Measurements from ENCODE around the gene NKG7. TPM values are rescaled to one million over a fixed set of nuclear protein-coding genes. Genes with fewer than 3 reads are reported as not detected.
A peak's percentile ranks its signal among the peaks of the same experiment; 100 is the strongest.

The NKG7 gene
- total RNA-seq, 2 experiments from 2014 or later, result 6.2 to 7.2 TPM

DNA sequence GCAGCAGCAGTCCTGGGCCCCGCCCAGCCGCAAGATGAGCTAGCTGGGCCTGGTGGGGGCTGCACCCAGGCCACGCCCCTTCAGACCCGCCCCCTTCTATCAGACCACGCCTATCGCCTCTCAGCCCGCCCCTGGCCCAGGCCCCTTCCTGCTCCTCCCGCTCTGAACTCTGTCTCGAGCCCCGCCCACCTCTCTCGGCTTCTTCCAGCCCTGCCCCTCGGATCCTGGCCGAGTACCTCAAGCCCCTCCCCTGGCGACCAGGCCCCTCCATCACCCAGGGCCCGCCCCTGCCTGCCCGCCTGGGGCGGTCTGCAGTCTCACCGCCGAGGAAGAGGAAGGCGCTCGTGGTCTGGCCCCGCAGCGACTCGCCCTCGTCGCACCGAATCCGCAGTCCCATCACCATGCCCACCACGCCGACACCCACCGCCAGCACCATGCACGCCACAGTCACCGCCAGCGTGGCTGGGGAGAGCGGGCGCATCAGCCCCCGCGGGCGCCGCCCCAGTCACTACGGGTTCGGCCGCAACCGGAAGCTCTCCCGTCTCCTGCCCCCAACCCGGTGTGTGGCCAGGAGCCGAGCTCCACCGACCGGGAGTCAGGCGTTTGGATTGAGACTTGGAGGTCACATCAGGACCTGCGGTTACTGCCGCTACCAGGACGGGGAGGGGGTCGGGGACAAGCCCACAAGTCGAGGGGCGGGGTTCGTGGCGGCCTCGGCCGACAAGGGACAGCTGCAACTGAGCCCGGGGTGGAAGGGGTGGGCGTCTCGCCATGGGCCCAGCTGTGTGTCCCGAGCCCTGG, 4.7 kb downstream of the NKG7 start:
- Histone ChIP-seq H3K27me3 (ENCODE audit: control insufficient read depth in 1 of 2, insufficient read depth in 2 of 2, low read length in 2 of 2) (no peaks in the 10 kb centered on the region), H3K4me3 (ENCODE audit: low read length) (peak overlapping the region; percentile 90), H3K9me3 (ENCODE audit: control insufficient read depth in 1 of 2, insufficient read depth in 1 of 2, low read length in 2 of 2) (no peaks in the 10 kb centered on the region), H3K4me1 (ENCODE audit: insufficient read depth, low read length) (peaks cover 80% of the 10 kb centered on the region), H3K36me3 (ENCODE audit: insufficient read depth, low read length) (no peaks in the 10 kb centered on the region), H3K27ac (ENCODE audit: low read depth in 1 of 2, low read length in 2 of 2) (peak overlapping the region; percentile 65 to 73)
- Mint-ChIP-seq H3K9me3 (no peaks in the 10 kb centered on the region), H3K4me1 (ENCODE audit: low read depth) (peaks cover 74% of the 10 kb centered on the region), H3K27ac (peak overlapping the region; percentile 84), H3K36me3 (ENCODE audit: low read depth) (peaks cover 12% of the 10 kb centered on the region), H3K27me3 (no peaks in the 10 kb centered on the region), H3K4me3 (peak overlapping the region; percentile 96)
- ATAC-seq (ENCODE audit: poor library complexity), result peak; percentile 78
- TF ChIP-seq, protein P1, sequence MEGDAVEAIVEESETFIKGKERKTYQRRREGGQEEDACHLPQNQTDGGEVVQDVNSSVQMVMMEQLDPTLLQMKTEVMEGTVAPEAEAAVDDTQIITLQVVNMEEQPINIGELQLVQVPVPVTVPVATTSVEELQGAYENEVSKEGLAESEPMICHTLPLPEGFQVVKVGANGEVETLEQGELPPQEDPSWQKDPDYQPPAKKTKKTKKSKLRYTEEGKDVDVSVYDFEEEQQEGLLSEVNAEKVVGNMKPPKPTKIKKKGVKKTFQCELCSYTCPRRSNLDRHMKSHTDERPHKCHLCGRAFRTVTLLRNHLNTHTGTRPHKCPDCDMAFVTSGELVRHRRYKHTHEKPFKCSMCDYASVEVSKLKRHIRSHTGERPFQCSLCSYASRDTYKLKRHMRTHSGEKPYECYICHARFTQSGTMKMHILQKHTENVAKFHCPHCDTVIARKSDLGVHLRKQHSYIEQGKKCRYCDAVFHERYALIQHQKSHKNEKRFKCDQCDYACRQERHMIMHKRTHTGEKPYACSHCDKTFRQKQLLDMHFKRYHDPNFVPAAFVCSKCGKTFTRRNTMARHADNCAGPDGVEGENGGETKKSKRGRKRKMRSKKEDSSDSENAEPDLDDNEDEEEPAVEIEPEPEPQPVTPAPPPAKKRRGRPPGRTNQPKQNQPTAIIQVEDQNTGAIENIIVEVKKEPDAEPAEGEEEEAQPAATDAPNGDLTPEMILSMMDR (IDR thresholded peaks at IDR 0.05), result no peak
- intact Hi-C loops (cut with DNase I, micrococcal nuclease), result loop anchor here (1.0 to 10.0 kb wide), 3 partner anchors 27 to 227 kb away; no protein-coding TSS in a partner anchor
- ChIA-PET CTCF (no interaction called here), POLR2A (interaction anchor here (0.7 to 2.0 kb wide), 2 partner anchors 26 to 27 kb away, joined by 4 to 9 read pairs; no protein-coding TSS in a partner anchor)
- DNase-seq, result peak; percentile 87 to 98 (median 94)

DNA sequence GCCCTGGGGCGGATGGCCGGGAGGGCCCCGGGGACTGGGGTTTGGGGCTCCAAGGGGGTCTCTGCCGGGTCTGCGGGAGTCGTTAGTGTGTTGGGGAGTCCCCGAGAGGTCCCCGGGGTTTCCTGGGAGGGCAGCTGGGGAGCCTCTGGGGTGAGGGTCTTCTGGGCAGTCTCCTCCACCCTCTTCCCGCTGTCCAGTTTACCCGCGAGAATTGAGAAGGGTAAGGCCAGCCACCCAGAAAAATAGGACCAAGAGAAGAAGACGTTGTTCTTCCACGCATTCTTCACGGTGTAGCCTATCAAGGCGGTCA, 5.2 kb downstream of the NKG7 start:
- Histone ChIP-seq H3K36me3 (ENCODE audit: insufficient read depth, low read length) (no peaks in the 10 kb centered on the region), H3K27ac (ENCODE audit: low read depth in 1 of 2, low read length in 2 of 2) (peak overlapping the region; percentile 65 to 73), H3K9me3 (ENCODE audit: control insufficient read depth in 1 of 2, insufficient read depth in 1 of 2, low read length in 2 of 2) (no peaks in the 10 kb centered on the region), H3K4me1 (ENCODE audit: insufficient read depth, low read length) (peaks cover 80% of the 10 kb centered on the region), H3K27me3 (ENCODE audit: control insufficient read depth in 1 of 2, insufficient read depth in 2 of 2, low read length in 2 of 2) (no peaks in the 10 kb centered on the region), H3K4me3 (ENCODE audit: low read length) (peak overlapping the region; percentile 90)
- intact Hi-C loops (cut with DNase I, micrococcal nuclease), result loop anchor here (1.0 to 10.0 kb wide), 3 partner anchors 27 to 228 kb away; no protein-coding TSS in a partner anchor
- H3K27me3 Mint-ChIP-seq, result no peaks in the 10 kb centered on the region
- TF ChIP-seq, protein P1 (IDR thresholded peaks at IDR 0.05), result no peak
- peak overlapping the region; percentile 96 for H3K4me3 Mint-ChIP-seq
- H3K27ac Mint-ChIP-seq, result peak overlapping the region; percentile 84
- no peaks in the 10 kb centered on the region for H3K9me3 Mint-ChIP-seq
- no peak for DNase-seq
- peaks cover 74% of the 10 kb centered on the region for H3K4me1 Mint-ChIP-seq (ENCODE audit: low read depth)
- ChIA-PET POLR2A (interaction anchor here (0.7 to 2.0 kb wide), 2 partner anchors 27 kb away, joined by 4 to 9 read pairs; no protein-coding TSS in a partner anchor), CTCF (no interaction called here)
- no peak for ATAC-seq (ENCODE audit: poor library complexity)
- H3K36me3 Mint-ChIP-seq (ENCODE audit: low read depth), result peaks cover 12% of the 10 kb centered on the region

DNA sequence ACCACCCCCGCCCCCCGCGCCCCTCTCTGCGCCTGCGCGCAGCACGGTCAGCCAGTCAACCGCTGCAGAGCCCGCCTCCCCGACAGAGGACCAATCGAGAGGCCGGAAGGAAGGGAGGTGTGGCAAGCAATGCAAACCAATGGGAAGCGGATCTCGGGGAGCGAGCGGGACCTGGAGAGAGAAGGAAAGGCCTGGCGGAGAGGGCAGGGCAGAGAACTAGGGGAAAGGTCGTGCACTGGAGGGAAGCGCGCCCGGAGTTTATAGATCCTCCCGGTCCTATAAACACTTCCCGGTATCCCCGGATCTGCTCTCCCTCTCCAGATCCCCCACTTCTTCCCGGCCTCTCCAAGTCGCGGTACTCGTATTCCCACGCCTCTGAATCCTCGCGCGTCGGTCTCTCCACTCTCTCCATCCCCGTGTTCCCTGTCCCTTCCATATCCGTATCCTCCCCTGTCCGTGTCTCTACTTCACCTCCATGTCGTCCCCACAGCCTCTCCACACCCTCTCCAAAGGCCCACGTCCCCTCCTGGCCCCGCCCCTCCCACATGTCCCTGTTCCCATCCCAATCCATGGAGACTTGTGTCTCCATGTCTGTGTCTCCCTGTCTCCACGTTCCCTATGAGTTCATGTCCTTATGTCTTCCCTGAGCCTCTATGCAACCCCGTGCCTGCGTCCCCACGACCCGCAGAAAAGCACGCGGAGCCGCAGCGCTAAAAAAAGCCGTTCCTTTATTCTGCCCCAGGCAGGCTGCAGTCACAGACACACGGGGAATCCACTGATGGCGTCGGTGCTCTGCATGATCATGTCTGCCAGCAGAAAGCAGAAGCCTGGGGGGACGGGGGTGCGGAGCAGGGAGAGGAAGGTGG, 5.8 kb downstream of the NKG7 start:
- H3K9me3 Mint-ChIP-seq, result no peaks in the 10 kb centered on the region
- DNase-seq, result peak; percentile 80 to 97 (median 89)
- peak overlapping the region; percentile 90 for H3K4me3 ChIP-seq (ENCODE audit: low read length)

More for the DNA sequence above, 5.8 kb downstream of the NKG7 start:
- Histone ChIP-seq H3K36me3 (ENCODE audit: insufficient read depth, low read length) (no peaks in the 10 kb centered on the region), H3K27me3 (ENCODE audit: control insufficient read depth in 1 of 2, insufficient read depth in 2 of 2, low read length in 2 of 2) (no peaks in the 10 kb centered on the region), H3K27ac (ENCODE audit: low read depth in 1 of 2, low read length in 2 of 2) (peak overlapping the region; percentile 69 to 73), H3K9me3 (ENCODE audit: control insufficient read depth in 1 of 2, insufficient read depth in 1 of 2, low read length in 2 of 2) (no peaks in the 10 kb centered on the region), H3K4me1 (ENCODE audit: insufficient read depth, low read length) (peaks cover 76% of the 10 kb centered on the region)
- ChIA-PET CTCF (no interaction called here), POLR2A (interaction anchor here (0.7 to 2.0 kb wide), 4 partner anchors 10 to 28 kb away, joined by 4 to 9 read pairs (median 6); no protein-coding TSS in a partner anchor)
- intact Hi-C loops (cut with DNase I, micrococcal nuclease), result loop anchor here (1.0 to 10.0 kb wide), 3 partner anchors 27 to 228 kb away; no protein-coding TSS in a partner anchor
- Mint-ChIP-seq H3K4me1 (ENCODE audit: low read depth) (peaks cover 72% of the 10 kb centered on the region), H3K27ac (peak overlapping the region; percentile 84), H3K27me3 (no peaks in the 10 kb centered on the region), H3K4me3 (peak overlapping the region; percentile 96), H3K36me3 (ENCODE audit: low read depth) (peaks cover 12% of the 10 kb centered on the region)
- peak; percentile 68 for ATAC-seq (ENCODE audit: poor library complexity)
- TF ChIP-seq, protein P1 (IDR thresholded peaks at IDR 0.05), result no peak
